Activated naive CD8-positive, alpha-beta T cell treated with anti-CD3 and anti-CD28 coated beads, Interleukin-2, amount 10 ng/mL, durations not matched to agents 7 days and 5 days (primary cell): Measurements from ENCODE around the gene NBEAL1. TPM values are rescaled to one million over a fixed set of nuclear protein-coding genes. Genes with fewer than 3 reads are reported as not detected.
A peak's percentile ranks its signal among the peaks of the same experiment; 100 is the strongest.
"Not testable (repeated sequence)": the region's sequence is repeated elsewhere in the genome, so short reads cannot be mapped to it uniquely, and the experiment has no call there.

Source experiments
- ATAC-seq: fragments of 150-1000 bp; cut with Tn5 transposase; one replicate; pipeline ENCODE4 v1.10.0; 2021; ENCODE audit warnings: low read depth, moderate library complexity
- POLR2A ChIA-PET: fragments of 350-600 bp; sonication (Branson Sonifier 250); formaldehyde crosslinking; loops from one replicate; lab custom pipeline; 2021; ENCODE audit warnings: antibody characterized with exemption; lab: Charles Lee
- DNase-seq: peaks from one replicate; pipeline ENCODE4 v3.0.0; 2021
- H3K27ac Mint-ChIP-seq: one replicate; pipeline ENCODE4 v1.8.0; 2022; ENCODE audit warnings: mild to moderate bottlenecking, mixed read lengths
- H3K27me3 Mint-ChIP-seq: one replicate; pipeline ENCODE4 v1.8.0; 2022; ENCODE audit warnings: mild to moderate bottlenecking, moderate library complexity, mixed read lengths
- H3K36me3 Mint-ChIP-seq: one replicate; pipeline ENCODE4 v1.8.0; 2021; ENCODE audit warnings: mild to moderate bottlenecking, mixed read lengths
- H3K4me1 Mint-ChIP-seq: one replicate; pipeline ENCODE4 v1.8.0; 2021; ENCODE audit warnings: mixed read lengths
- H3K4me3 Mint-ChIP-seq: one replicate; pipeline ENCODE4 v1.8.0; 2022; ENCODE audit warnings: mild to moderate bottlenecking, moderate library complexity, mixed read lengths
- H3K9me3 Mint-ChIP-seq: one replicate; pipeline ENCODE4 v1.8.0; 2021; ENCODE audit warnings: mixed read lengths
- total RNA-seq, 2 experiments: library from RNA; stranded (reverse); gene quantifications; one replicate each; pipeline ENCODE4 v1.2.3, GENCODE V29; 2021

Gene NBEAL1
- total RNA-seq, 2 experiments from 2014 or later = 19.6 to 20.2 TPM

DNA sequence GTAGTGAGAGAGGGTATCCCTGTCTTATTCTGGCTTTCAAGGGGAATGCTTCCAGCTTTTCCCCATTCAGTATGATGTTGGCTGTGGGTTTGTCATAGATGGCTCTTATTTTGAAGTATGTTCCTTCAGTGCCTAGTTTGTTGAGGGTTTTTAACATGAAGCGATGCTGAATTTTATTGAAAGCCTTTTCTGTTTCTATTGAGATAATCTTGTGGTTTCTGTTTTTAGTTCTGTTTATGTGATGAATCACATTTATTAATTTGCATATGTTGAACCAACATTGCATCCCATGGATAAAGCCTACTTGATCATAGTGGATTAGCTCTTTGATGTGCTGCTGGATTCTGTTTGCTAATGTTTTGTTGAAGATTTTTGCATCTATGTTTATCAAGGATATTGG is 87.7 kb downstream of the NBEAL1 start:
- H3K27me3 Mint-ChIP-seq, H3K4me1 Mint-ChIP-seq, ATAC-seq, H3K27ac Mint-ChIP-seq, DNase-seq, POLR2A ChIA-PET, H3K4me3 Mint-ChIP-seq: not testable (repeated sequence)
- Mint-ChIP-seq H3K36me3 (peaks cover 52% of the 10 kb centered on the region), H3K9me3 (peaks cover 23% of the 10 kb centered on the region)

DNA sequence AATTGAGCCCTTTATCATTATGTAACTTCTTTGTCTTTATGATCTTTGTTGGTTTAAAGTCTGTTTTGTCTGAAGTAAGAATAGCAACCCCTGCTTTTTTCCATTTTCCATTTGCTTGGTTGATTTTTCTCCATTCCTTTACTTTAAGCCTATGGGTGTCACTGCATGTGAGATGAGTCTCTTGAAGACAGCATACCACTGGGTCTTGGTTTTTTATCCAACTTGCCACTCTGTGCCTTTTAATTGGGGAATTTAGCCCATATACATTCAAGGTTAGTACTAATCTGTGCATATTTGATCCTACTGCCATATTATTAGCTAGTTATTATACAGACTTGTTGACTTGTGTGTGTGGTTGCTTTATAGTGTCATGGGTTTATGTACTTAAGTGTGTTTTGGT is 89.6 kb downstream of the NBEAL1 start:
- ATAC-seq = no peak
- Mint-ChIP-seq H3K4me1 (no peaks in the 10 kb centered on the region), H3K27me3 (no peaks in the 10 kb centered on the region), H3K9me3 (peaks cover 23% of the 10 kb centered on the region), H3K36me3 (peaks cover 52% of the 10 kb centered on the region), H3K27ac (no peak overlapping the region), H3K4me3 (no peak overlapping the region)
- POLR2A ChIA-PET = no interaction called here
- no peak for DNase-seq

DNA sequence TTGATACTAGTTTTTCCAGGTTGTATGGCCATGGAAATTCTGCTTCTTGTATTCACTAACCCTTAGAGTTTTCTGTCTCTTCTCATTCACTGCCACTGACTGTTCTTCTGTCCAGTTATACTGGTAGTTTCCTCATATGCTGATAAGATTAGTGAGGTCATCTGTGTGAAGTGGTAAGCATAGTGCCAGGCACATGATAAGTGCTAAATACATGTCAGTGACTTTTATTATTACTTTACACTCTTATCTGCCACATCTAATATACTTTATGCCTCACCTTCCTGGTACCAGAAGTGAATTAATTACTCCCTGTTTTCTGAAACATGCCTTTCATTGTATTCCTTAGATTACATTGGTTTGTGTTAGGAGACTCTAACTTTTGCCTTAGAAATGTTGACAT is 91.3 kb downstream of the NBEAL1 start:
- Mint-ChIP-seq H3K27me3 (no peaks in the 10 kb centered on the region), H3K27ac (no peak overlapping the region), H3K4me1 (peaks cover 6% of the 10 kb centered on the region), H3K4me3 (no peak overlapping the region), H3K9me3 (peaks cover 20% of the 10 kb centered on the region), H3K36me3 (peaks cover 49% of the 10 kb centered on the region)
- POLR2A ChIA-PET = no interaction called here
- no peak for ATAC-seq
- no peak for DNase-seq

DNA sequence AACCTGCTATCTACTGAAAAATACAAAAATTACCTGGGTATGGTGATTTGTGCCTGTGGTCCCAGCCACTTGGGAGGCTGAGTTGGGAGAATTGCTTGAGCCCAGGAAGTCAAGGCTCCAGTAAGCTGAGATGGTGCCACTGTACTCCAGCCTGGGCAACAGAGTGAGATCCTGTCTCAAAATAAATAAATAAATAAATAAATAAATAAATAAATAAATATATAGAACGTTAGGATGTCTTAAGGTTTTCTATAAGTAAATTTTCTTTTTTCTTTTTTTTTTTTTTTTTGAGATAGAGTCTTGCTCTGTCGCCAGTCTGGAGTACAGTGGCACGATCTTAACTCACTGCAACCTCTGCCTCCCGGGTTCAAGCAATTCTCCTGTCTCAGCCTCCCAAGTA is 95.8 kb downstream of the NBEAL1 start:
- ATAC-seq = not testable (repeated sequence)

DNA sequence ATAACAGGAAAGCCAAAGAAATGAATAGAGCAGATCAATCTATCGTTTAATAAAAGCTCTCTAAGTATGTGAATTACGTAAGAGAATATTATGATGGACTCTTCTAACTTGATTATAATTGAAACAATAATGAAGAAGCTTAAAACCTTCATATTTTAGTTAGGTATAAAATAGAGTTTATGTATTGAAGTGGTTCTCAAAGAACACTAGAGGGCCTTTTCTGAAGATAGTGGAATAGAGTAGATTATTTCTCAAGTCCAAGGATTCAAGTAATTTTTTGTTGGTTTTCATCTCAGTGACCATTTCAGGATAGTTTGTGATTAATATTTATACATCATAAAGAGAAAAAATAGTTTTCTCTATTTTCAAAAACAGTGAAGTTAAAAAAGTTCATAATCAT is 97.7 kb downstream of the NBEAL1 start:
- ATAC-seq (no peak), DNase-seq (no peak)
- H3K27ac Mint-ChIP-seq = no peak overlapping the region
- H3K27me3 Mint-ChIP-seq = no peaks in the 10 kb centered on the region
- H3K36me3 Mint-ChIP-seq = peaks cover 16% of the 10 kb centered on the region
- no peaks in the 10 kb centered on the region for H3K9me3 Mint-ChIP-seq
- no peak overlapping the region for H3K4me3 Mint-ChIP-seq
- POLR2A ChIA-PET = no interaction called here
- peaks cover 6% of the 10 kb centered on the region for H3K4me1 Mint-ChIP-seq

More for the DNA sequence above, 95.8 kb downstream of the NBEAL1 start:
- POLR2A ChIA-PET, H3K27me3 Mint-ChIP-seq, H3K27ac Mint-ChIP-seq, DNase-seq, H3K4me3 Mint-ChIP-seq, H3K4me1 Mint-ChIP-seq, H3K9me3 Mint-ChIP-seq: not testable (repeated sequence)
- H3K36me3 Mint-ChIP-seq = peaks cover 20% of the 10 kb centered on the region

DNA sequence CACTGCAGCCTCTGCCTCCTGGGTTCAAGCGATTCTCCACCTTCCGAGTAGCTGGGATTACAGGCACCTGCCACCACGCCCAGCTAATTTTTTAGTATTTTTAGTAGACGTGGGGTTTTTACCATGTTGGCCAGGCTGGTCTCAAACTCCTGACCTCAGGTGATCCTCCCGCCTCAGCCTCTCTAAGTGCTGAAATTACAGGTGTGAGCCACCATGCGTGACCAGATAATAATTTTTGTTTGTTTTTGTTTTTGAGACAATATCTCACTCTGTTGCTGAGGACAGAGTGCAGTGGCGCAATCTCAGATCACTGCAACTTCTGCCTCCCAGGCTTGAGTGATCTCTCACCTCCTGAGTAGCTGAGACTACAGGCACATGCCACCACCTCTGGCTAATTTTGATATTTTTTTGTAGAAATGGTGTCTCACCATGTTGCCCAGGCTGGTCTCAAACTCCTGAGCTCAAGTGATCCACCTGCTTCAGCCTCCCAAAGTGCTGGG is 100.6 kb downstream of the NBEAL1 start:
- H3K9me3 Mint-ChIP-seq, ATAC-seq, H3K27ac Mint-ChIP-seq, POLR2A ChIA-PET, H3K4me1 Mint-ChIP-seq, H3K27me3 Mint-ChIP-seq, H3K4me3 Mint-ChIP-seq, H3K36me3 Mint-ChIP-seq, DNase-seq: not testable (repeated sequence)

DNA sequence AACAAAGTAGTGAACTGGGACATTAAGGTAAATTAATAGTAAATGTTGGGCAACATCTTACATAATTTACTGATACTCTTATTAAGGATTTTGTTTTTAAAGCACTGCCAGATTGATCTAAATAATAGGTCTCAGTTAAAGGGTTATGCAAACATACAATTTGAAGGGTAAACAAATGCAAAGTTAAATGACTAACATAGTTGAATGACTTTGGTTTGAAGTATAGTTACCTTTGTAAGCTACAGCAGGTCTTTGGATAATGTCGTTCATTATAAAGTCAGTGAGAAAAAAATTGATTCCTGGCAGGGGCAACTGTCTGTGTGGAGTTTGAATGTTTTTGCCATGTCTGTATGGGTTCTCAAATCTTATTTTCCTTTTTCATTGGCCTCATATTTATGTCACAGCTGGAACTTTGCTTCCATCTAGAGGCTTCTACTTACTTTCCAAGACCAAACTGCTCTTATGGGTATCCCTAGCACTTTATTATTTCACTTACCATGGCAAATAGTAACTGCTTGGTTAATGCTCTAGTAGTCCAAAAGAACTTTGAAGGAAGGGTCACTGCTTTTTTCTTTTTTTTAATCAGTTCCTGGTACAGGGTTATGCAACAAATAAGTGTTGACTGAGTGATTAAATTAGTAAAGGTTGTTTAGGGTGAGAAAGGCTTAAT is 107.8 kb downstream of the NBEAL1 start:
- H3K27me3 Mint-ChIP-seq = no peaks in the 10 kb centered on the region
- ATAC-seq (no peak), DNase-seq (no peak)
- H3K27ac Mint-ChIP-seq = no peak overlapping the region
- POLR2A ChIA-PET = no interaction called here
- no peaks in the 10 kb centered on the region for H3K4me1 Mint-ChIP-seq
- H3K9me3 Mint-ChIP-seq = no peaks in the 10 kb centered on the region
- peaks cover 3% of the 10 kb centered on the region for H3K36me3 Mint-ChIP-seq
- no peak overlapping the region for H3K4me3 Mint-ChIP-seq

DNA sequence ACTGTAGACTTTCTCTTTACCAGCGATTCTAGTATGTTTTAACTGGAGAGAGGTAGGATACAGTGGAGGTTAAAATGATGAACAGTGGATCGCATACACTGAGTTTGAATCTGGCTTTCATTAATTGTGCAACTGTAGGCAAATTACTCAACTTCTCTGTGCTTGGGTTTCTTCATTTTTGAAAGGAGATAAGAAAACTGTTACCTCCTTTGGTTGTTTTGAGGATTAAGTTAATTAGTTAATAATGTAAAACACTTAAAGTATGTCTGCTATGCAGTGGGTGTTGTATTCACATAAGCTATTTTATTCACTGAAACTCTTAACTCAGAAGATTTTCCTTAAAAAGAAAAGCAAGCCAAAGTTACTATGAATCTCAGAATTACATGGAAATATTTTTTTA is 112.3 kb downstream of the NBEAL1 start:
- no peaks in the 10 kb centered on the region for H3K9me3 Mint-ChIP-seq
- ATAC-seq (no peak), DNase-seq (no peak)
- H3K4me3 Mint-ChIP-seq = no peak overlapping the region
- no peaks in the 10 kb centered on the region for H3K27me3 Mint-ChIP-seq
- peaks cover 5% of the 10 kb centered on the region for H3K36me3 Mint-ChIP-seq
- POLR2A ChIA-PET = no interaction called here
- H3K27ac Mint-ChIP-seq = no peak overlapping the region
- no peaks in the 10 kb centered on the region for H3K4me1 Mint-ChIP-seq

DNA sequence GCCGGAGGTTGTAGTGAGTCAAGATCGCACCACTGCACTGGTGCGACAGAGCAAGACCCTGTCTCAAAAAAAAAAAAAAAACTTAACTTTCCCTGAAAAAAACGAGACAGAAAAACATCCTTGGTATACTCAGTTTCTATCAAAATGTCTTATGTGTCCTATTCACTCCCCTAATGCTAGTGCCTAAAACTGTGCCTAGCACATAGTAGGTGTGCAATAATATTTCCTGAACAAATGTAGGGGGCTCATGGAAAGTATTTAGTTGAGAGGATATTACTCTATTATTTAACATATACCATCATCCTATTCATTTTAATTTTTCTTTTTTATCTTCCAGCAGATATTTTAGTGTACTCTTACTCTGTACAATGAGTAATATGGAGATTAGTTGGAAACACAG is 120.4 kb downstream of the NBEAL1 start:
- no peak for DNase-seq
- H3K27ac Mint-ChIP-seq = no peak overlapping the region
- no peaks in the 10 kb centered on the region for H3K36me3 Mint-ChIP-seq
- no peaks in the 10 kb centered on the region for H3K4me1 Mint-ChIP-seq
- no peak overlapping the region for H3K4me3 Mint-ChIP-seq
- POLR2A ChIA-PET = no interaction called here
- H3K9me3 Mint-ChIP-seq = no peaks in the 10 kb centered on the region
- H3K27me3 Mint-ChIP-seq = no peaks in the 10 kb centered on the region
- ATAC-seq = no peak

DNA sequence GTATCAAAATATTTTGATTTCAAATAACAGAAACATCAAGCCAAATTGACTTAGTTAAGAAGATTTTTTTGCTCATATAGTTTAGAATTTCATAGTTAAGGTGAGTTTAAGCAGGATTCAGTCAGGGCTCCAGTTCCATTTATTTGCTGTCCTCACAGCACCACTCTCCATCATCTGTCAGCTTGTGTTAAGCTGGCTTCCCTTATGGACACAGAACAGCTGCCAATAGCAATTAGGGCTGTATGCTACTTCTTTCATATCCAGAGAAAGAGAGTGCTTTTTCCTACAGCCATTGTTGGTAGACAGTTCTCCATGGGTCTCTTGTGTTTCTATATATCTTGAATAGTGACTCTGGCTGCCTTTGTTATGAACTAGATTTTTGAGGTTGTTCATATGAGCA is 128.7 kb downstream of the NBEAL1 start:
- ATAC-seq (no peak), DNase-seq (no peak)
- no peaks in the 10 kb centered on the region for H3K9me3 Mint-ChIP-seq
- no peak overlapping the region for H3K4me3 Mint-ChIP-seq
- POLR2A ChIA-PET = no interaction called here
- H3K27ac Mint-ChIP-seq = no peak overlapping the region
- no peaks in the 10 kb centered on the region for H3K27me3 Mint-ChIP-seq
- no peaks in the 10 kb centered on the region for H3K4me1 Mint-ChIP-seq
- peaks cover 5% of the 10 kb centered on the region for H3K36me3 Mint-ChIP-seq

DNA sequence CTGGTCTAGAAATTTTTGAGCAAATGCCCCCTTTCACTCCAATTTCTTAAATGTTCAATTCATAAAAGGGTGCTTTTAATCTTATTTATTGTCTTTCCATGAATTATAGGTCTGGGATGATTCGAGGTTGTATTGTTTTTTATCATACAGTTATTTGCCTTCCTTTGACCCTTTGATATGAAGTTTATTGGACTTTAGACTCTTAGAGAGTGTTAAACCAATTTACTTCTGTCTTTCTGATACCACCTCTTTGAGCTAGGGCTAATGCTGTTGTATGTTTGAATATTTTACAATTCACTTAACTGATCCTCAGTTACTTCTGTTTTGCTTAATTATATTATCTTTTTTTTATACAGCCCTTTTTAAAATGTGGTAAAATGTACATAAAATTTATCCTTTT is 134.5 kb downstream of the NBEAL1 start:
- DNase-seq (no peak), ATAC-seq (no peak)
- Mint-ChIP-seq H3K36me3 (peaks cover 15% of the 10 kb centered on the region), H3K9me3 (no peaks in the 10 kb centered on the region), H3K27ac (no peak overlapping the region), H3K27me3 (no peaks in the 10 kb centered on the region), H3K4me1 (no peaks in the 10 kb centered on the region), H3K4me3 (no peak overlapping the region)
- POLR2A ChIA-PET = no interaction called here

DNA sequence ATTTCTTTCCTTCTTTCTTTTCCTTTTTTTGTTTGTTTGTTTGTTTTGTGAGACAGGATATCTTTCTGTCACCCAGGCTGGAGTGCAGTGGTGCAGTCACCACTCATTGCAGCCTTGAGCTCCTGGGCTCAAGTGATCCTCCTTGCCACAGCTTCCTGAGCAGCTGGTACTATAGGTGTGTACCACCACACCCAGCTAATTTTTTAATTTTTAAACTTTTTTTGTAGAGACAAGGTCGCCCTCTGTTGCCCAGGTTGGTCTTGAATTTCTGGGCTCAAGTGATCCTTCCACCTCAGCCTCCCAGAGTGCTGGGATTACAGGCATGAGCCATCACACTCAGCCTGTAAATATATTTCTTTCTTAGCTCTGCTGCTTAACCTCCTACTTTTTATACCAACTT is 140.7 kb downstream of the NBEAL1 start:
- POLR2A ChIA-PET = no interaction called here
- Mint-ChIP-seq H3K27ac (no peak overlapping the region), H3K4me1 (peaks cover 6% of the 10 kb centered on the region), H3K36me3 (peaks cover 5% of the 10 kb centered on the region), H3K9me3 (no peaks in the 10 kb centered on the region), H3K4me3 (no peak overlapping the region), H3K27me3 (no peaks in the 10 kb centered on the region)
- DNase-seq = no peak
- peak; percentile 52 for ATAC-seq

DNA sequence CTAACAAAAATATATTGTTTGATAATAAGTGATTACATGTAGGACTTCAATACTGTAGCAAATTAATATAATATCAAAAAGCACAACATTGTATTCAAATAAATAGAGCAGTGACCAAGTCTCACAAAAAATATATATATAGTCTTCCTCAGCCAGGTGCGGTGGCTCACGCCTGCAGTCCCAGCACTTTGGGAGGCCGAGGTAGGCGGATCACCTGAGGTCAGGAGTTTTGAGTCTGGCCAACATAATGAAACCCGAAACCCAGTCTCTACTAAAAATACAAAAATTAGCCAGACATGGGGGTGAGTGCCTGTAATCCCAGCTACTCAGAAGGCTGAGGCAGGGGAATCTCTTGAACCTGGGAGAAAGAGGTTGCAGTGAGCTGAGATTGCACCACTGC is 148.0 kb downstream of the NBEAL1 start:
- H3K36me3 Mint-ChIP-seq, POLR2A ChIA-PET, H3K27ac Mint-ChIP-seq, H3K4me3 Mint-ChIP-seq, DNase-seq, H3K27me3 Mint-ChIP-seq, H3K9me3 Mint-ChIP-seq, ATAC-seq, H3K4me1 Mint-ChIP-seq: not testable (repeated sequence)

DNA sequence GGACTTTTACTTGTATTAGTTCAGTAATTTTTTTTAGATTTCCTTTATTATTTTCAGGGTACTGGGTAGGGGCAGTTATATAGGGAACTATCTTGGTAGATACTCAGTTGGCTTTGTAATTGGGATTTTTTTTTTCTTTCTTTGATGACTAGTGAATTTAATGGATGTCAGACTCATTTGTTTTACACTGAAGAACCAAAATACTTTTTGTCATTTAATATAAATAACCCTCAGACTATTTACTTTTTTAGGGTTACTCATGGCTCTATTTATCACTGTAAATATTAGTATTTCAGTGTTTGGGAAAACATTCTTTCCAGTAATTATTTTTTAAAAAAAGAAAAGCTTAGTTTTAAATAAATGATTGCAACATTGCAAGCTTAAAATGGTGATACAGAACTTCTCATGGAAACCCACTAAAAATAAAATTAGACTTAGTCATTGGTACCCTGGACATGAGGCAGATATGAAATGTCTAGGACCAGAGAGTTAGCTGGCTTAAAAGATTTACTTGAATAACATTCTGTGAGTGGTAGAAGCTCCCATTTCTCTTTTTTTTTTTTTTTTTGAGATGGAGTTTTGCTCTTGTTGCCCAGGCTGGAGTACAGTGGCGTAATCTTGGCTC is 149.7 kb downstream of the NBEAL1 start:
- POLR2A ChIA-PET = no interaction called here
- DNase-seq (no peak), ATAC-seq (no peak)
- no peaks in the 10 kb centered on the region for H3K9me3 Mint-ChIP-seq
- no peak overlapping the region for H3K27ac Mint-ChIP-seq
- H3K4me1 Mint-ChIP-seq = no peaks in the 10 kb centered on the region
- H3K27me3 Mint-ChIP-seq = no peaks in the 10 kb centered on the region
- H3K36me3 Mint-ChIP-seq = peaks cover 4% of the 10 kb centered on the region
- no peak overlapping the region for H3K4me3 Mint-ChIP-seq
